ENCODE results near the gene MRPL23.

The MRPL23 gene

GRCh38 chr11:1924646-1925372 lies 22.3 kb upstream of the MRPL23 start:
- Histone ChIP-seq H3K27me3 (ENCODE audit: control insufficient read depth, insufficient read depth, low read length) (no peaks in the 10 kb centered on the region), H3K27ac (ENCODE audit: low read depth, low read length) (no peak overlapping the region), H3K4me3 (ENCODE audit: low read length) (no peak overlapping the region), H3K9ac (ENCODE audit: low read length) (no peak overlapping the region), H3K36me3 (ENCODE audit: control insufficient read depth, insufficient read depth, low read length) (no peaks in the 10 kb centered on the region), H3K4me1 (ENCODE audit: control insufficient read depth, insufficient read depth, low read length) (no peaks in the 10 kb centered on the region)

- Histone ChIP-seq H3K9ac (ENCODE audit: low read length) (no peak overlapping the region), H3K27me3 (ENCODE audit: control insufficient read depth, insufficient read depth, low read length) (no peaks in the 10 kb centered on the region), H3K36me3 (ENCODE audit: control insufficient read depth, insufficient read depth, low read length) (no peaks in the 10 kb centered on the region), H3K4me1 (ENCODE audit: control insufficient read depth, insufficient read depth, low read length) (no peaks in the 10 kb centered on the region), H3K4me3 (ENCODE audit: low read length) (no peak overlapping the region), H3K27ac (ENCODE audit: low read depth, low read length) (no peak overlapping the region)
Measured at GRCh38 chr11:1925373-1926155, 21.6 kb upstream of the MRPL23 start.

GRCh38 chr11:1926156-1927025 lies 20.7 kb upstream of the MRPL23 start:
- H3K27me3 ChIP-seq (ENCODE audit: control insufficient read depth, insufficient read depth, low read length), result no peaks in the 10 kb centered on the region
- no peak overlapping the region for H3K27ac ChIP-seq (ENCODE audit: low read depth, low read length)
- H3K9ac ChIP-seq (ENCODE audit: low read length), result no peak overlapping the region
- H3K36me3 ChIP-seq (ENCODE audit: control insufficient read depth, insufficient read depth, low read length), result no peaks in the 10 kb centered on the region
- no peaks in the 10 kb centered on the region for H3K4me1 ChIP-seq (ENCODE audit: control insufficient read depth, insufficient read depth, low read length)
- H3K4me3 ChIP-seq (ENCODE audit: low read length), result no peak overlapping the region

- no peaks in the 10 kb centered on the region for H3K4me1 ChIP-seq (ENCODE audit: control insufficient read depth, insufficient read depth, low read length)
- H3K9ac ChIP-seq (ENCODE audit: low read length), result no peak overlapping the region
- H3K4me3 ChIP-seq (ENCODE audit: low read length), result no peak overlapping the region
- no peak overlapping the region for H3K27ac ChIP-seq (ENCODE audit: low read depth, low read length)
- H3K36me3 ChIP-seq (ENCODE audit: control insufficient read depth, insufficient read depth, low read length), result no peaks in the 10 kb centered on the region
- no peaks in the 10 kb centered on the region for H3K27me3 ChIP-seq (ENCODE audit: control insufficient read depth, insufficient read depth, low read length)
Measured at GRCh38 chr11:1927026-1927847, 19.9 kb upstream of the MRPL23 start.

- Histone ChIP-seq H3K27ac (ENCODE audit: low read depth, low read length) (no peak overlapping the region), H3K4me3 (ENCODE audit: low read length) (no peak overlapping the region), H3K36me3 (ENCODE audit: control insufficient read depth, insufficient read depth, low read length) (no peaks in the 10 kb centered on the region), H3K27me3 (ENCODE audit: control insufficient read depth, insufficient read depth, low read length) (no peaks in the 10 kb centered on the region), H3K4me1 (ENCODE audit: control insufficient read depth, insufficient read depth, low read length) (no peaks in the 10 kb centered on the region), H3K9ac (ENCODE audit: low read length) (no peak overlapping the region)
Measured at GRCh38 chr11:1927848-1928469, 19.2 kb upstream of the MRPL23 start.

DNA sequence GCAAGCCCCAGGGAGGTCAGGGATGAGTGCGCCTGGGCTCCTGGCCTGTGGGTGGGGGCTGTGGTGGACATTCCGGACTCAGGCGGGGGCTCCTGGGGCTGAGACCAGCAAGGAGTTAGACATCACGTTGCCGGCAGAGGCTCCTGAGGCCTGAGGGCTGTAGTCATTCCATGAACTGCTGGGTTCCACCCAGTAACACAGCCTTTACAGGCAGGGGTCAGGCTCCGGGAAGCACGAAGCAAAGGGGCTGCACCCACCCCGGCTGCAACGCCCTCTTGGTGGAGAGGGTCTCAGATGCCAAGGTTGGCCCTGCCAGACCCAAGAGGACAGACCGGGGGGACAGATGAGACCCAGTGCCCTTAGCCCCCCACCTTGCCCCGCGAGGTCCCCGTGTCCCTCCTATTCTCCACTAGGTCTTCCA lies 18.7 kb upstream of the MRPL23 start:
- Histone ChIP-seq H3K36me3 (ENCODE audit: control insufficient read depth, insufficient read depth, low read length) (no peaks in the 10 kb centered on the region), H3K4me3 (ENCODE audit: low read length) (no peak overlapping the region), H3K4me1 (ENCODE audit: control insufficient read depth, insufficient read depth, low read length) (no peaks in the 10 kb centered on the region), H3K9ac (ENCODE audit: low read length) (no peak overlapping the region), H3K27ac (ENCODE audit: low read depth, low read length) (no peak overlapping the region), H3K27me3 (ENCODE audit: control insufficient read depth, insufficient read depth, low read length) (no peaks in the 10 kb centered on the region)

DNA sequence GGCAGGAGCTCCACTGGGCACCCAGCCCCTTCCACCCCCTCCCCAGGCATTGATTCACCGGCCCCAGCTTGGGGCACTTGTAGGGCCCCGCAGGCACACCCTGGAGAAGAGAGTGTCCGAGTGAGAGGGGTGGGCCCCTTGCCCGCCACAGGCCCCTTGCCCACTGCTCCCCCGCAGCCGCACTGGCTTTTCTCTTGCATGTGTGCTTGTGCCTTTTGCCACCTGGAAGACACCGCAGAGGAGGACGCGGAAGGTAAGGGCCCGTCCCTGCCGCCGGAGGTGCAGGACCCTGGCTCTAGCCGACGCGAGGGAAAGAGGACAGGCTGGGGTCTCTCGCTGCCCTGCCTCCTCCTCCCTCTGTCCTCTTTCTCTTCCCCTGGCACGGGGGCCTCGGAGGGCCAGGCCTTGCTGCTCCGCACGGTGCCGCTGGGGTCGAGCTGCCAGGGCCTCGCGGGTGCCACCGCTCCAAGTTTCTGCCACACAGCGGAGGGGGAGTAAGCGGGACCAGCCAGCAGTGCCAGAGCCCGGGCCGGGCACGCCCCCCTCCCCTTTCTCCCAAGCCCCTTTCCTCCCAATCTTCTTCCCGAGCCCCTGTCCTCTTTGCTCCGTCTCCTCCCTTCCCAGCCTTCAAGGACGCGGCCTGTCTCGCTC lies 18.1 kb upstream of the MRPL23 start:
- Histone ChIP-seq H3K36me3 (ENCODE audit: control insufficient read depth, insufficient read depth, low read length) (no peaks in the 10 kb centered on the region), H3K27ac (ENCODE audit: low read depth, low read length) (no peak overlapping the region), H3K4me3 (ENCODE audit: low read length) (no peak overlapping the region), H3K27me3 (ENCODE audit: control insufficient read depth, insufficient read depth, low read length) (no peaks in the 10 kb centered on the region), H3K9ac (ENCODE audit: low read length) (no peak overlapping the region), H3K4me1 (ENCODE audit: control insufficient read depth, insufficient read depth, low read length) (no peaks in the 10 kb centered on the region)

GRCh38 chr11:1929621-1930461 lies 17.3 kb upstream of the MRPL23 start:
- Histone ChIP-seq H3K4me3 (ENCODE audit: low read length) (no peak overlapping the region), H3K27ac (ENCODE audit: low read depth, low read length) (peak overlapping the region; percentile 12), H3K27me3 (ENCODE audit: control insufficient read depth, insufficient read depth, low read length) (no peaks in the 10 kb centered on the region), H3K36me3 (ENCODE audit: control insufficient read depth, insufficient read depth, low read length) (no peaks in the 10 kb centered on the region), H3K9ac (ENCODE audit: low read length) (no peak overlapping the region), H3K4me1 (ENCODE audit: control insufficient read depth, insufficient read depth, low read length) (no peaks in the 10 kb centered on the region)

DNA sequence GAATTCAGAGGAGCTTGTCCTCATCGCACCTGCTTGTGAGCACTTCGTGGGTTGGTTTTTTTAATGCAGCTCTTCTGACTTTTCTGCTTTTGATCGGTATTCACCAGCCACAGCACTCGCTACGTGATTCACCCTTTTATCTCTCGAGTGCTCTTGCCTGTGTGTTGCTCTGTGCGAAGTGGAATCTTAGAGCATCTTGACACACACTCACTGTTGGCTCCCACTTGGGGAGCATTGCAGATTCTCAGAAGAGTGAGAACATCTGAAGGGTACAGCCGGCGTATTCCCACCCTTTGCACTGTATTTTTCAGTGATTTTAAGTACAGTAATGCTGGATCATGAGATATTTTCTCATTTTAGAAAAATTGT lies 16.7 kb upstream of the MRPL23 start:
- H3K4me1 ChIP-seq (ENCODE audit: control insufficient read depth, insufficient read depth, low read length), result no peaks in the 10 kb centered on the region
- H3K36me3 ChIP-seq (ENCODE audit: control insufficient read depth, insufficient read depth, low read length), result no peaks in the 10 kb centered on the region
- H3K9ac ChIP-seq (ENCODE audit: low read length), result no peak overlapping the region
- no peak overlapping the region for H3K4me3 ChIP-seq (ENCODE audit: low read length)
- no peaks in the 10 kb centered on the region for H3K27me3 ChIP-seq (ENCODE audit: control insufficient read depth, insufficient read depth, low read length)
- peak overlapping the region; percentile 12 for H3K27ac ChIP-seq (ENCODE audit: low read depth, low read length)

GRCh38 chr11:1931341-1932104 lies 15.6 kb upstream of the MRPL23 start:
- no peaks in the 10 kb centered on the region for H3K4me1 ChIP-seq (ENCODE audit: control insufficient read depth, insufficient read depth, low read length)
- no peak overlapping the region for H3K9ac ChIP-seq (ENCODE audit: low read length)
- peak overlapping the region; percentile 27 for H3K27ac ChIP-seq (ENCODE audit: low read depth, low read length)
- no peaks in the 10 kb centered on the region for H3K36me3 ChIP-seq (ENCODE audit: control insufficient read depth, insufficient read depth, low read length)
- no peaks in the 10 kb centered on the region for H3K27me3 ChIP-seq (ENCODE audit: control insufficient read depth, insufficient read depth, low read length)
- H3K4me3 ChIP-seq (ENCODE audit: low read length), result no peak overlapping the region

All from rectal smooth muscle tissue (tissue), 1 donor.